K562 (cell line): ENCODE measurements around the gene LBHD2. TPM values are rescaled to one million over a fixed set of nuclear protein-coding genes. Genes with fewer than 3 reads are reported as not detected.

ENCODE experiments used
- ETS2 ChIP-seq: IDR thresholded peaks from 2 replicates; pipeline ENCODE4 v1.6.1; 2016; ENCODE audit warnings: borderline replicate concordance, missing genetic modification characterization, mild to moderate bottlenecking, moderate library complexity, missing compliant biosample characterization; ENCODE audit not compliant: poor library complexity, severe bottlenecking
- HOXB6 ChIP-seq: fragments of 250-450 bp; sonication (Bioruptor Pico); IDR thresholded peaks from 2 replicates; pipeline ENCODE4 v1.5.1; 2022; ENCODE audit warnings: mild to moderate bottlenecking, borderline replicate concordance
- MCM5 ChIP-seq: fragments of 450-650 bp; IDR thresholded peaks from 2 replicates; pipeline ENCODE4 v1.6.1; 2016; ENCODE audit warnings: low read depth
- MXI1 ChIP-seq: IDR thresholded peaks from 2 replicates; pipeline ENCODE4 v1.6.1; 2011; ENCODE audit warnings: low read depth, mild to moderate bottlenecking, improper control_type of control experiment, low read length
- NFIC ChIP-seq: fragments of 450-650 bp; IDR thresholded peaks from 2 replicates; pipeline ENCODE4 v1.6.1; 2017; ENCODE audit warnings: mild to moderate bottlenecking, inconsistent platforms
- POLR2A ChIP-seq: fragments of 450-650 bp; conservative IDR thresholded peaks from 2 replicates; pipeline ENCODE4 v1.6.1; 2016
- POLR2G ChIP-seq: fragments of 200-400 bp; formaldehyde crosslinking; IDR thresholded peaks from 2 replicates; pipeline ENCODE4 v1.6.1; 2017; ENCODE audit warnings: low read depth, mild to moderate bottlenecking, antibody characterized with exemption, low read length, moderate library complexity
- SIX5 ChIP-seq, 2 experiments: IDR thresholded peaks; 2 replicates each; pipeline ENCODE4 v1.6.1; 2011; ENCODE audit warnings: low read length in 2 of 2, borderline replicate concordance in 1 of 2, low read depth in 1 of 2, mild to moderate bottlenecking in 1 of 2, moderate library complexity in 1 of 2; ENCODE audit not compliant: insufficient read depth in 1 of 2
- SRSF3 ChIP-seq: fragments of 200-400 bp; formaldehyde crosslinking; IDR thresholded peaks from 2 replicates; pipeline ENCODE4 v1.6.1; 2016; ENCODE audit warnings: mild to moderate bottlenecking, low read length, moderate library complexity; ENCODE audit not compliant: insufficient read depth
- TAF9B ChIP-seq: fragments of 450-650 bp; IDR thresholded peaks from 2 replicates; pipeline ENCODE4 v1.6.1; 2018; ENCODE audit warnings: mild to moderate bottlenecking; ENCODE audit not compliant: partially characterized antibody
- YY1 ChIP-seq, 3 experiments: IDR thresholded peaks; 2 replicates each; pipeline ENCODE4 v1.6.1; 2011; ENCODE audit warnings: low read length in 2 of 3, mild to moderate bottlenecking in 2 of 3, moderate library complexity in 2 of 3, borderline replicate concordance in 1 of 3, control low read depth in 1 of 3, low read depth in 1 of 3; ENCODE audit not compliant: insufficient read depth in 3 of 3, insufficient replicate concordance in 2 of 3, control insufficient read depth in 1 of 3, insufficient read length in 1 of 3; ENCODE audit errors: extremely low read depth in 1 of 3
- ZNF124 ChIP-seq: sonication (generic); formaldehyde crosslinking; IDR thresholded peaks from 2 replicates; pipeline ENCODE4 v1.8.1; 2022; ENCODE audit warnings: missing genetic modification reagents
- polyA plus RNA-seq, 8 experiments: library from polyadenylated mRNA; depleted of rRNA in 4 of 8; stranded (reverse) in 5 of 8; unstranded in 3 of 8; fragments of >200 nt; fragmentation: Nextera tagmentation in 2 of 8; fragmentation: Illumina TruSeq in 1 of 8; extraction: Ambion mirVana in 2 of 8; extraction: Trizol in 1 of 8; gene quantifications; 2 replicates each; pipeline versions ENCODE4 v1.2.1 to v1.2.3, GENCODE V29; 2011 to 2014; ENCODE audit warnings: inconsistent platforms in 1 of 8, missing spikeins in 1 of 8
- total RNA-seq, 7 experiments: library from RNA; depleted of rRNA in 6 of 7; stranded (reverse); fragments of >200 nt in 6 of 7; fragmentation: Illumina TruSeq in 2 of 7; extraction: Trizol in 2 of 7; gene quantifications; 2 replicates each; pipeline versions ENCODE4 v1.2.1 to v1.2.3, GENCODE V29; 2011 to 2021; ENCODE audit warnings: low replicate concordance in 1 of 7
- TF ChIP-seq, protein P1 (sequence below): fragments of 450-650 bp; IDR thresholded peaks from 2 replicates; pipeline ENCODE4 v1.6.1; 2016; ENCODE audit warnings: low read depth
- TF ChIP-seq, protein P2 (sequence below): IDR thresholded peaks from 3 replicates; pipeline ENCODE4 v1.6.1; 2011; ENCODE audit warnings: borderline replicate concordance, mild to moderate bottlenecking, moderate library complexity; ENCODE audit not compliant: insufficient read length; ENCODE audit errors: extremely low read depth
- TF ChIP-seq, protein P3 (sequence below): sonication (generic); formaldehyde crosslinking; IDR thresholded peaks from 2 replicates; pipeline ENCODE4 v1.9.0; 2022; ENCODE audit warnings: mild to moderate bottlenecking, missing genetic modification reagents

The LBHD2 gene
- total and polyA plus RNA-seq, 9 of the 15 experiments (the other 6 are each of a cell fraction or from before 2014, with no cell fraction given): not detected

DNA sequence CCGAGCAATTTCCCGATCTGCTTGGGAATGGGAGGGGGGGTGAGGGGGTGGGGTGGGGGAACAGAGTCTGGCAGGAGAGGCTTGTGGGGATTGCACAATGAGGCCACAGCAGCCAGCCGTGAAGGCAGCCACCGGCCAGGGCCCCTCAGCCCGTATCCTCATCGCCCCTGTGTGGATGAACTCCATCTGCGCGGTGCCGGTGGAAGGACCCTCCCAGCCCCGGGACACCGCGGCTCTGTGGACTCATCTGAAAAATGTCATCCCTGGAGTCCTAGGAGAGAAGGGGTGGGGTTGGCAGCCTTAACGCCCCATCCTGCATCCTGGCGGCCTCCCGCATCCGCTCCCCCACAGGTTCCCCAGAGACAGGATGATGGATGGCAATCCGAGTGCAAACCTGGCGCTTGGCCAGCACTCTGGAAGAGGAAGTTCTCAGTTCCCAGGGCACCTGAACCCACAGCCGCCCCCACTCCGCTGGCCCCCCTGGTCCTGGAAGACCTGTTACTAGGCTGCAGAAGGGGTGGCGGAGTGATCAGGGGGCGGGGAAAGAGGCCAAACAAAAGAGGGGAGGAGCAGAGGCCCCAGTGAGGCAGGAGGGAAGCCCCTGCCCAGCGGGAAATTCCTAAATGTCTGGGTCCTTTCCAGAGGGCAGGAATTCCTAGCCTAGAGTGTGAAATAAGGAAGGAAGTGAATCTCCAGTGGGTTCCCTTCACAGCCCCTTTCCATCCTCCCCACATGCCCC, 38.0 kb downstream of the LBHD2 start (continued):
- TF ChIP-seq TAF9B (no peak), NFIC (peak; percentile 99), MXI1 (no peak), SRSF3 (no peak), HOXB6 (CRISPR knock-in tag) (no peak), POLR2G (0 out of 2 replicates have a peak, but pooled peaks have one; percentile 4), POLR2A (no peak), ZNF124 (CRISPR knock-in tag) (no peak), SIX5 (IDR thresholded peaks at IDR 0.05; ENCODE audit: borderline replicate concordance in 1 of 2, insufficient read depth in 1 of 2, low read depth in 1 of 2, low read length in 2 of 2) (no peak), ETS2 (tag) (no peak), MCM5 (no peak), YY1 (IDR thresholded peaks at IDR 0.05; ENCODE audit: borderline replicate concordance in 1 of 3, control insufficient read depth in 1 of 3, extremely low read depth in 1 of 3, insufficient read depth in 3 of 3, insufficient read length in 1 of 3, insufficient replicate concordance in 2 of 3, low read depth in 1 of 3, low read length in 2 of 3) (peak in 1 of 3 experiments; percentile 8)
- TF ChIP-seq, protein P1, sequence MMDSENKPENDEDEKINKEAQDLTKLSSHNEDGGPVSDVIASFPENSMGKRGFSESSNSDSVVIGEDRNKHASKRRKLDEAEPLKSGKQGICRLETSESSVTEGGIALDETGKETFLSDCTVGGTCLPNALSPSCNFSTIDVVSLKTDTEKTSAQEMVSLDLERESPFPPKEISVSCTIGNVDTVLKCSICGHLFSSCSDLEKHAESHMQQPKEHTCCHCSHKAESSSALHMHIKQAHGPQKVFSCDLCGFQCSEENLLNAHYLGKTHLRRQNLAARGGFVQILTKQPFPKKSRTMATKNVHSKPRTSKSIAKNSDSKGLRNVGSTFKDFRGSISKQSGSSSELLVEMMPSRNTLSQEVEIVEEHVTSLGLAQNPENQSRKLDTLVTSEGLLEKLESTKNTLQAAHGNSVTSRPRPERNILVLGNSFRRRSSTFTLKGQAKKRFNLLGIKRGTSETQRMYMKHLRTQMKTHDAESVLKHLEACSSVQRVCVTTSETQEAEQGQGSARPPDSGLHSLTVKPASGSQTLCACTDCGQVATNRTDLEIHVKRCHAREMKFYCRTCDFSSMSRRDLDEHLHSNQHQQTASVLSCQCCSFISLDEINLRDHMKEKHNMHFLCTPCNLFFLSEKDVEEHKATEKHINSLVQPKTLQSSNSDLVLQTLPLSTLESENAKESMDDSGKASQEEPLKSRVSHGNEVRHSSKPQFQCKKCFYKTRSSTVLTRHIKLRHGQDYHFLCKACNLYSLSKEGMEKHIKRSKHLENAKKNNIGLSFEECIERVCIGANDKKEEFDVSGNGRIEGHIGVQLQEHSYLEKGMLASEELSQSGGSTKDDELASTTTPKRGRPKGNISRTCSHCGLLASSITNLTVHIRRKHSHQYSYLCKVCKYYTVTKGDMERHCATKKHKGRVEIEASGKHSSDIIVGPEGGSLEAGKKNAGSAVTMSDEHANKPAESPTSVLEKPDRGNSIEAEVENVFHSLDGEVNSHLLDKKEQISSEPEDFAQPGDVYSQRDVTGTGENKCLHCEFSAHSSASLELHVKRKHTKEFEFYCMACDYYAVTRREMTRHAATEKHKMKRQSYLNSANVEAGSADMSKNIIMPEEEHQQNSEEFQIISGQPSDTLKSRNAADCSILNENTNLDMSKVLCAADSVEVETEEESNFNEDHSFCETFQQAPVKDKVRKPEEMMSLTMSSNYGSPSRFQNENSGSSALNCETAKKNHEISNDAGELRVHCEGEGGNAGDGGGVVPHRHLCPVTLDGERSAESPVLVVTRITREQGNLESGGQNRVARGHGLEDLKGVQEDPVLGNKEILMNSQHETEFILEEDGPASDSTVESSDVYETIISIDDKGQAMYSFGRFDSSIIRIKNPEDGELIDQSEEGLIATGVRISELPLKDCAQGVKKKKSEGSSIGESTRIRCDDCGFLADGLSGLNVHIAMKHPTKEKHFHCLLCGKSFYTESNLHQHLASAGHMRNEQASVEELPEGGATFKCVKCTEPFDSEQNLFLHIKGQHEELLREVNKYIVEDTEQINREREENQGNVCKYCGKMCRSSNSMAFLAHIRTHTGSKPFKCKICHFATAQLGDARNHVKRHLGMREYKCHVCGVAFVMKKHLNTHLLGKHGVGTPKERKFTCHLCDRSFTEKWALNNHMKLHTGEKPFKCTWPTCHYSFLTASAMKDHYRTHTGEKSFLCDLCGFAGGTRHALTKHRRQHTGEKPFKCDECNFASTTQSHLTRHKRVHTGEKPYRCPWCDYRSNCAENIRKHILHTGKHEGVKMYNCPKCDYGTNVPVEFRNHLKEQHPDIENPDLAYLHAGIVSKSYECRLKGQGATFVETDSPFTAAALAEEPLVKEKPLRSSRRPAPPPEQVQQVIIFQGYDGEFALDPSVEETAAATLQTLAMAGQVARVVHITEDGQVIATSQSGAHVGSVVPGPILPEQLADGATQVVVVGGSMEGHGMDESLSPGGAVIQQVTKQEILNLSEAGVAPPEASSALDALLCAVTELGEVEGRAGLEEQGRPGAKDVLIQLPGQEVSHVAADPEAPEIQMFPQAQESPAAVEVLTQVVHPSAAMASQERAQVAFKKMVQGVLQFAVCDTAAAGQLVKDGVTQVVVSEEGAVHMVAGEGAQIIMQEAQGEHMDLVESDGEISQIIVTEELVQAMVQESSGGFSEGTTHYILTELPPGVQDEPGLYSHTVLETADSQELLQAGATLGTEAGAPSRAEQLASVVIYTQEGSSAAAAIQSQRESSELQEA: no peak
- TF ChIP-seq, protein P2, sequence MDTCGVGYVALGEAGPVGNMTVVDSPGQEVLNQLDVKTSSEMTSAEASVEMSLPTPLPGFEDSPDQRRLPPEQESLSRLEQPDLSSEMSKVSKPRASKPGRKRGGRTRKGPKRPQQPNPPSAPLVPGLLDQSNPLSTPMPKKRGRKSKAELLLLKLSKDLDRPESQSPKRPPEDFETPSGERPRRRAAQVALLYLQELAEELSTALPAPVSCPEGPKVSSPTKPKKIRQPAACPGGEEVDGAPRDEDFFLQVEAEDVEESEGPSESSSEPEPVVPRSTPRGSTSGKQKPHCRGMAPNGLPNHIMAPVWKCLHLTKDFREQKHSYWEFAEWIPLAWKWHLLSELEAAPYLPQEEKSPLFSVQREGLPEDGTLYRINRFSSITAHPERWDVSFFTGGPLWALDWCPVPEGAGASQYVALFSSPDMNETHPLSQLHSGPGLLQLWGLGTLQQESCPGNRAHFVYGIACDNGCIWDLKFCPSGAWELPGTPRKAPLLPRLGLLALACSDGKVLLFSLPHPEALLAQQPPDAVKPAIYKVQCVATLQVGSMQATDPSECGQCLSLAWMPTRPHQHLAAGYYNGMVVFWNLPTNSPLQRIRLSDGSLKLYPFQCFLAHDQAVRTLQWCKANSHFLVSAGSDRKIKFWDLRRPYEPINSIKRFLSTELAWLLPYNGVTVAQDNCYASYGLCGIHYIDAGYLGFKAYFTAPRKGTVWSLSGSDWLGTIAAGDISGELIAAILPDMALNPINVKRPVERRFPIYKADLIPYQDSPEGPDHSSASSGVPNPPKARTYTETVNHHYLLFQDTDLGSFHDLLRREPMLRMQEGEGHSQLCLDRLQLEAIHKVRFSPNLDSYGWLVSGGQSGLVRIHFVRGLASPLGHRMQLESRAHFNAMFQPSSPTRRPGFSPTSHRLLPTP: no peak
- TF ChIP-seq, protein P3, sequence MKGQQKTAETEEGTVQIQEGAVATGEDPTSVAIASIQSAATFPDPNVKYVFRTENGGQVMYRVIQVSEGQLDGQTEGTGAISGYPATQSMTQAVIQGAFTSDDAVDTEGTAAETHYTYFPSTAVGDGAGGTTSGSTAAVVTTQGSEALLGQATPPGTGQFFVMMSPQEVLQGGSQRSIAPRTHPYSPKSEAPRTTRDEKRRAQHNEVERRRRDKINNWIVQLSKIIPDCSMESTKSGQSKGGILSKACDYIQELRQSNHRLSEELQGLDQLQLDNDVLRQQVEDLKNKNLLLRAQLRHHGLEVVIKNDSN (CRISPR knock-in tag): no peak
